HCT116 (cell line): ENCODE results near the gene TBX4.

Source experiments
- ATF3 ChIP-seq: IDR thresholded peaks from 2 replicates; pipeline ENCODE4 v1.6.1; 2012
- CTCF ChIP-seq, 3 experiments: fragments of 200-600 bp in 1 of 3; sonication (generic) in 1 of 3; IDR thresholded peaks in 2 of 3; conservative IDR thresholded peaks in 1 of 3; 2 replicates each; pipeline ENCODE4 v1.5.1; 2012 to 2017; ENCODE audit warnings: low read depth in 2 of 3, low read length in 2 of 3, antibody characterized with exemption in 1 of 3, borderline replicate concordance in 1 of 3, control low read depth in 1 of 3, mild to moderate bottlenecking in 1 of 3, mixed read lengths in 1 of 3, mixed run types in 1 of 3, moderate library complexity in 1 of 3; ENCODE audit not compliant: insufficient read depth in 1 of 3
- EZH2 ChIP-seq: fragments of 200-600 bp; sonication (generic); IDR thresholded peaks from 2 replicates; pipeline ENCODE4 v1.6.1; 2017; ENCODE audit warnings: antibody characterized with exemption, mixed run types
- EZH2phosphoT487 ChIP-seq: fragments of 200-600 bp; IDR thresholded peaks from 2 replicates; pipeline ENCODE4 v1.6.1; 2018; ENCODE audit warnings: antibody characterized with exemption, borderline replicate concordance
- MAX ChIP-seq: IDR thresholded peaks from 2 replicates; pipeline ENCODE4 v1.6.1; 2012
- POLR2A ChIP-seq: IDR thresholded peaks from 2 replicates; pipeline ENCODE4 v1.7.0; 2011; ENCODE audit warnings: borderline replicate concordance; ENCODE audit not compliant: insufficient read depth, insufficient read length; ENCODE audit errors: extremely low read depth
- POLR2AphosphoS5 ChIP-seq: IDR thresholded peaks from 2 replicates; pipeline ENCODE4 v1.6.1; 2011; ENCODE audit warnings: mild to moderate bottlenecking, low read depth, low read length, moderate library complexity
- SP1 ChIP-seq: IDR thresholded peaks from 2 replicates; pipeline ENCODE4 v1.6.1; 2012; ENCODE audit warnings: low read depth
- ZNF274 ChIP-seq: fragments of 200-500 bp; sonication (Bioruptor generic); IDR thresholded peaks from 2 replicates; pipeline ENCODE4 v1.6.1; 2014; ENCODE audit warnings: mild to moderate bottlenecking, low read depth, low read length, inconsistent platforms

- TF ChIP-seq POLR2AphosphoS5 (no peak), CTCF (IDR thresholded peaks at IDR 0.05 in 2 of 3, conservative IDR thresholded peaks at IDR 0.05 in 1 of 3; ENCODE audit: borderline replicate concordance in 1 of 3, insufficient read depth in 1 of 3, low read depth in 2 of 3, low read length in 2 of 3) (no peak), POLR2A (no peak), MAX (no peak), EZH2phosphoT487 (no peak), ZNF274 (no peak), EZH2 (no peak), SP1 (no peak), ATF3 (no peak)
Measured at GRCh38 chr17:61469474-61469873, 17.3 kb downstream of the TBX4 start.
